HG02981 (cell line): ENCODE data around the gene CIDEB.
A peak's percentile ranks its signal among the peaks of the same experiment; 100 is the strongest.
"Not testable (repeated sequence)": the region's sequence is repeated elsewhere in the genome, so short reads cannot be mapped to it uniquely, and the experiment has no call there.

Experiments used
- ATAC-seq: cut with Tn5 transposase; IDR thresholded peaks from one replicate; pipeline ENCODE4 v1.9.1; 2021; ENCODE audit warnings: mild to moderate bottlenecking, moderate library complexity; ENCODE audit not compliant: unreplicated experiment

Gene CIDEB

DNA sequence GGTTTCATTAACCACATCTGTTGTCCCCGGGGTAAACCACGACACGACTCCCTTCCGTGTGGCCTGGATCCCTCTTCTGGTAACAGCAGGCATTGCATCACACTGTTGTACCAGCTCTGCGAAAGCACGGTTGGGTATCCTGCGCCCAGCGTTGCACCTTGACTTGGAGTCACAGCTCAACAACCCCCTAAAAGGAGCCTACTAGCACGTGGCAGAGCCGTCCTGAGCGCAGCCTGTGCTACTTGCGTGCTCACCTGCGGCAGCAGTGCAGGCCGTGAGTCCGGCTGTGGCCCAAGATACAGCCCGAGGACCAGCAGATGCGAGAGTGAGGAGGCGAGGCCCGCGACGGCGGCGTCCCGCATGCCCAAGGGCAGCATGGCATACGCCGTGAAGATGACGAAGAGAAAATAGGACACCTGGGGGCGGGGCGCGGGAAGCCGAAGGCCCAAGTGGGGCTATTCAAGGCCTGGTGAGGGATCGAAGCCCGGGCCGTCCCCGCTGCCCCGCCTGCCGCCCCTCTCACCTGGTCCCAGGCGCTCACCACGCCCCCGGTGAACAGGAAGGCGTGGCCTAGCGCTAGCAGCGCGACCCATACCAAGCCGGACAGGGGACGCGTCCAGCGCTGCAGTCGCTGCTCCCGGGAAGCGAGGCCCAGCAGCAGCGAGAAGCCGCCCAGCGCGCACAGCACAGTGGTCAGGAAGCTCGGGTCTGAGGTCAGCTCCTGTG, 24.7 kb upstream of the CIDEB start:
- peak; percentile 86 for ATAC-seq

GRCh38 chr14:24331731-24332267, 24.0 kb upstream of the CIDEB start:
- no peak for ATAC-seq

DNA sequence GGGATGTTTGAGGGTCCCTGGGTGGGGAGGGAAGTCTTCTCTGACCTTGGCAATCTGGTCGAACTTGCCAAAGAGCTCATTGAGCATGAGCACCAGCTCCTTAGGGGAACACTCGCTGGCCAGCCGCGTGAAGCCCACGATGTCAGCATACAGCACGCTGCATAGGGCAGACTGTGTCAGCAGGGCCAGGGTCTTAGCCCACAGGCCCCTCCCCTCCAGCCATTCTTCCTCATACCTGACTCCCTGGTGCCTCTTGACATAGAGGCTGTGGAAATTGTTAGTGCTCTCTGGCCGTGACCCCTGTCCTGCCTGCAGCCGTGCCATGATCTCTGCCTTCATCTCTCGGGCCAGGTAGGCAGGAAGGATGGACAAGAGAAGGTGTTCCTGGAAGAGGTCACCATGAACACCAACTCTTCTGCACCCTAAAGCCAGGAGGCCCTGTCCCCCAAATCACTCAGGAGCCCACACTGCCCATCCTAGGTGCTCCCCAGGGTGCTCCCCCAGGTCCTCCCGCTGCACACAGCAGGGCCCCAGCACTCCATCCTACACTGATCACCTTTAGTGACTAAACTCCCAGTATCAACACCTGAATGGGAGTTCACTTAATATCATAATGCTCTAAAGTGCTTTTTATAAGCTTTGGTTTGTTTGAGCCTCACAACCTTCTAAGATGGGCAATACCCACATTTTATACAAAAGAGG, 23.3 kb upstream of the CIDEB start:
- no peak for ATAC-seq

- ATAC-seq: no peak
Measured at GRCh38 chr14:24329736-24330135, 22.0 kb upstream of the CIDEB start.

DNA sequence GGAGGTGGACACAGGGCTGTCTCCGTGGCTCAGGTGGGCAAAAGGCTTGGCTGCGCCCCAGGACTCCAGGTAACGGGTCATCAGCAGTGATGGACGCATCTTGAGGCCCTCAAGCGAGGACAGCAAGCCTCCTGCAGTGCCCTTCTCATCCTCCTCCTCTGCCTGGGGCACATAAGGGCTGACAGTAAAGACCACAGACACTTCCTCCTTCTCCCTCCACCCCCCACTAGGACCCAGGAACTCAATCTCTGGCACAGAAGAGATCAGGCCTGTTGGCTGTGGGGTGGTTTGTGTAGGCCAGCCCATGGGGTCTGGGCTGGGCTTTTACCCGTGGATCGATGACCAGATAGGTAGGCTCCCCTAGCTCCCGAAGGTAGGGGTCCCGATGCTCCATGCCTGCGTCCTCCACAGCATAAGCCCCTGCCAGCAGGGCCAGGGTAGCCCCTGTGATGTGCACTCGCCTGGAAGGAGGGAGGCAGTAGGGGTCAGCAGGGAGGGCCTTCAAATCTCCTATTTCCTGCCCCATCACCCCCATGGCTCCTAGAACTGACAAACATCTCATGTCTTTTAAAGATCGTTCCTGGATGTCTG, 21.4 kb upstream of the CIDEB start:
- ATAC-seq: no peak

DNA sequence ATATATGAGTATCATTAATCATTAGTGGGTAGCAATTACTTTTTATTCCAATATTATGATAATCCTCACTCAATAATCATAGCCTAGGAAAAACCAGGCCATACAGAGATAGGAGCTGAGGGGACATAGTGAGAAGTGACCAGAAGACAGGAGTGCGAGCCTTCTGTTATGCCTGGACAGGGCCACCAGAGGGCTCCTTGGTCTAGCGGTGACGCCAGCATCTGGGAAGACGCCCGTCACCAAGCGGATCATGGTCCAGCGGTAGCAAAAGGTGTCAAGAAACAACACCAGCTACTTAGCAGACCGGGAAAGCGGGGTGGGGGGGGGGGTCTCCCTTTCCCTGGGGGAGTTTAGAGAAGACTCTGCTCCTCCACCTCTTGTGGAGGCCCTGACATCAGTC, 20.1 kb upstream of the CIDEB start:
- ATAC-seq: not testable (repeated sequence)

DNA sequence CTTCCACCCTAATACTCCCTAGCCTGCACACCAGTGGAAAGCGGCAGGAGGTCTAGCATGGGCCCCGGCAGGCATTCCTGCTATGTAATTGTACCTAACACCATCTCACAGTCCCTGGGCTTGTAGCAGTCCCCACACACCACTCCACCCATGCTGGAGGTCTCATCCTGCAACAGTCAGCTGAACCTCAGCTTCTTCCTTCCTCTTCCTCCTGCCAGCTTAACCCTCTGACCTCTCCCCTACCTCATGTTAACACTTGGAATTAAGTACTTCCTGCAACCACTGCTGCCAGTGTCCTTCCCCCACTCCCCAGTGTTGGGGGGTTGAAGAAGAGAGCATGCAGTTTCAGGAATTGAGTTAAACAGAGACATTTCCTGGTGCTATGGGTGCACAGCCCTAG, 19.5 kb upstream of the CIDEB start:
- no peak for ATAC-seq

DNA sequence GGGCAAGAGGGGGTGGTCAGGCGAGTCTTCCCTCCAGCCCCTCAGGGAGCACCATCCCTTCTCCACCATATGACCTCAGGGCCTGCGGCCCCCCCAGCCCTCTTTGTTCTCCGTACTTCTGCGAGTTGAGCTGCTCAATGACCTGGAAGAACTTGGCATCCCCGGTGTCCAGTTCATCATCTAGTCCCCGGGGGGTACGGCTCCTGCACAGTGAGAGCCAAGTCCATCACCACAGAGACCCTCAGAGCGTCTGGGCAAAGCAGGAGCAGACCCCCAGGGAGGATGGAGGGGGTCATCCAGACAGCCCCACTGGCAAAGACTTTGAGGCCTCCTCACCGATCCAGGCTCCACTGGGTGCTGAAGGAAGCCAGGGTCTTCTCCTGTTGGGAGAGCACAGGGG, 18.2 kb upstream of the CIDEB start:
- ATAC-seq: no peak

- no peak for ATAC-seq
Measured at GRCh38 chr14:24325041-24325530, 17.3 kb upstream of the CIDEB start.

- no peak for ATAC-seq
Measured at GRCh38 chr14:24324024-24324423, 16.2 kb upstream of the CIDEB start.

GRCh38 chr14:24323341-24323740, 15.6 kb upstream of the CIDEB start:
- no peak for ATAC-seq

DNA sequence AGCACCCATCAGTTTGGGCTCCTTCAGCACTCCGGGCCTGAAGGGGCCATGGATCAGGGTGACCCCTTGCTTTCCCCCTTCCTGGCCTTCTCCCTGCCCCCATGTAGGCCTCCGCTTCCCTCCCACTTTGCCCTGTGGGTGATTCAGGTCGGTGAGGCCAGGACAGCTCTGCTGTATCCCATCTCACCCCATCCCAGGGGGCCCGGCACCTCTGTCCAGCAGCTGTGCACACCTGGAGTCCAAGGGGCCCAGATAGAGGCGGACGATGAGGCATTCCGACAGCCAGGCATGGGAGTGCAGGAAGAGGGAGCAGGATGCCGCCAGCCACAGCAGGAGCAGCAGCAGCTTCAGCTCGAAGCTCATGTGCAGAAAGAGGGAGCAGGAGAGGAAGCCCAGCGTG, 14.9 kb upstream of the CIDEB start:
- no peak for ATAC-seq

DNA sequence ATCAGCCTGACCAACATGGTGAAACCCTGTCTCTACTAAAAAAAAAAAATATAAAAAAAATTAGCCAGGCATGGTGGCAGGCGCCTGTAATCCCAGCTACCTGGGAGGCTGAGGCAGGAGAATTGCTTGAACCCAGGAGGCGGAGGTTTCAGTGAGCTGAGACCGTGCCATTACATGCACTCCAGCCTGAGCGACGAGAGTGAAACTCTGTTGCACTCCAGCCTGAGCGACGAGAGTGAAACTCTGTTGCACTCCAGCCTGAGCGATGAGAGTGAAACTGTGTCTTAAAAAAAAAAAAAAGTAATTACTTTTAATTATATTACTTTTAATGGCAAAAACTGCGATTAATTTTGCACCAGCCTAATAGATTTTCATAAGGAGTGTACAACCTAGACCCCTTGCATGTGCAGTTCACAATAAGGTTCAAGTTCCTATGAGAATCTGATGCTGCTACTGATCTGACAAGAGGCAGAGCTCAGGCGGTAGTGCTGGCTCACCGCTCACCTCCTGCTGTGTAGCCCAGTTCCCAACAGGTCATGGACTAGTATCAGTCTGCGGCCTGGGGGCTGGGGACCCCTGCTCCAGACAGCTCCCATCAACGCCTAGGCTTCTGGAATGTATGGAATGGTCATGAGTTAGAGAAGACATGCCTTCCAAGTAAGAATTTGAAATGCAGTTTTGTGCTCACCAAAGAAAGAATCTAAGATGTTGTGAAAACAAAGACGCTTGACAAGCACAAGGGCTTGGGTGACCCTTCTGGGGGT, 13.6 kb upstream of the CIDEB start:
- no peak for ATAC-seq

GRCh38 chr14:24317141-24317928, 9.6 kb upstream of the CIDEB start:
- no peak for ATAC-seq

- no peak for ATAC-seq
Measured at GRCh38 chr14:24316597-24316950, 8.8 kb upstream of the CIDEB start.

GRCh38 chr14:24315807-24316596, 8.2 kb upstream of the CIDEB start:
- ATAC-seq: no peak

GRCh38 chr14:24315243-24315806, 7.5 kb upstream of the CIDEB start:
- ATAC-seq: no peak

- no peak for ATAC-seq
Measured at GRCh38 chr14:24314377-24315193, 6.8 kb upstream of the CIDEB start.
